Endothelial cell of umbilical vein (primary cell): ENCODE measurements around the gene GALK1.

ENCODE experiments used
- CTCF ChIP-seq, 2 donors: IDR thresholded peaks; 1 replicate in 1 of 2; 2 replicates in 1 of 2; pipeline ENCODE4 v1.5.1; 2011; ENCODE audit warnings: low read length in 2 of 2, mild to moderate bottlenecking in 2 of 2, moderate library complexity in 2 of 2, control low read depth in 1 of 2, inconsistent platforms in 1 of 2, low read depth in 1 of 2; ENCODE audit not compliant: insufficient read depth in 1 of 2; ENCODE audit errors: extremely low read depth in 1 of 2
- EZH2 ChIP-seq: IDR thresholded peaks from 2 replicates; pipeline ENCODE4 v1.6.1; 2012; ENCODE audit warnings: borderline replicate concordance, low read depth, mild to moderate bottlenecking, moderate library complexity, low read length, inconsistent platforms; ENCODE audit not compliant: severe bottlenecking
- FOS ChIP-seq: IDR thresholded peaks from 2 replicates; pipeline ENCODE4 v1.6.1; 2011; ENCODE audit warnings: mild to moderate bottlenecking, low read length, moderate library complexity, borderline replicate concordance; ENCODE audit not compliant: insufficient read depth
- MAX ChIP-seq: IDR thresholded peaks from 2 replicates; pipeline ENCODE4 v1.6.1; 2011; ENCODE audit not compliant: insufficient read depth, insufficient read length
- MYC ChIP-seq: IDR thresholded peaks from one replicate; pipeline ENCODE4 v1.6.1; 2011; ENCODE audit warnings: mild to moderate bottlenecking, low read depth, low read length
- POLR2A ChIP-seq: IDR thresholded peaks from 2 replicates; pipeline ENCODE4 v1.6.1; 2012; ENCODE audit warnings: low read depth, mild to moderate bottlenecking, control low read depth, low read length
- POLR2AphosphoS5 ChIP-seq: IDR thresholded peaks from 2 replicates; pipeline ENCODE4 v1.6.1; 2012; ENCODE audit warnings: low read depth, mild to moderate bottlenecking, control low read depth, low read length, moderate library complexity; ENCODE audit not compliant: insufficient read depth

- TF ChIP-seq CTCF (IDR thresholded peaks at IDR 0.05; ENCODE audit: extremely low read depth in 1 of 2, insufficient read depth in 1 of 2, low read depth in 1 of 2, low read length in 2 of 2) (no peak), POLR2A (no peak), FOS (no peak), POLR2AphosphoS5 (no peak), MYC (no peak), EZH2 (no peak), MAX (no peak)
Observed at GRCh38 chr17:75765981-75766380, 989 bp upstream of the GALK1 start.
